SU-DHL-6 (cell line): Measurements from ENCODE around the gene SYT5.

Experiments
- H2AFZ ChIP-seq: fragments of 200-600 bp; sonication (generic); 2 replicates; pipeline ENCODE4 v1.6.1; 2014; ENCODE audit warnings: low read depth, mild to moderate bottlenecking, moderate library complexity, mixed read lengths, antibody characterized with exemption, low read length; ENCODE audit not compliant: severe bottlenecking
- H3F3A ChIP-seq: fragments of 200-600 bp; shearing (Covaris generic); 2 replicates; pipeline ENCODE4 v1.6.0; 2016; ENCODE audit warnings: antibody characterized with exemption, mild to moderate bottlenecking; ENCODE audit not compliant: insufficient read depth
- H3K27ac ChIP-seq: fragments of 200-600 bp; sonication (generic); 2 replicates; pipeline ENCODE4 v1.5.1; 2016; ENCODE audit warnings: low read depth, mild to moderate bottlenecking, low read length, moderate library complexity, mixed read lengths
- H3K27me3 ChIP-seq: fragments of 200-600 bp; sonication (generic), shearing (Covaris generic); 2 replicates; pipeline ENCODE4 v1.6.0; 2014; ENCODE audit warnings: mild to moderate bottlenecking, low read length
- H3K36me3 ChIP-seq: fragments of 200-600 bp; sonication (generic); 2 replicates; pipeline ENCODE4 v1.6.1; 2014; ENCODE audit warnings: mild to moderate bottlenecking, low read length, mixed read lengths
- H3K4me2 ChIP-seq: fragments of 300-600, 200-600 bp; shearing (Covaris generic), sonication (generic); 2 replicates; pipeline ENCODE4 v1.6.0; 2014; ENCODE audit warnings: low read length, low read depth, mild to moderate bottlenecking; ENCODE audit not compliant: poor library complexity, severe bottlenecking
- H3K4me3 ChIP-seq: fragments of 200-600 bp; sonication (generic); 2 replicates; pipeline ENCODE4 v1.5.1; 2014; ENCODE audit warnings: antibody characterized with exemption, low read length, mild to moderate bottlenecking, mixed read lengths; ENCODE audit not compliant: insufficient read depth, poor library complexity, severe bottlenecking
- H3K79me2 ChIP-seq: fragments of 200-600 bp; sonication (generic); 2 replicates; pipeline ENCODE4 v1.6.1; 2014; ENCODE audit warnings: mild to moderate bottlenecking, low read length, moderate library complexity; ENCODE audit not compliant: insufficient read depth
- H3K9ac ChIP-seq: fragments of 200-600 bp; sonication (generic); 2 replicates; pipeline ENCODE4 v1.7.0; 2014; ENCODE audit warnings: mild to moderate bottlenecking, low read length
- H3K9me2 ChIP-seq: fragments of 200-600 bp; sonication (generic); replicated peaks from 2 replicates; pipeline ENCODE4 v1.6.1; 2014; ENCODE audit warnings: low read length; ENCODE audit not compliant: insufficient read depth
- H3K9me3 ChIP-seq: fragments of 200-600 bp; sonication (generic); 2 replicates; pipeline ENCODE4 v1.6.1; 2014; ENCODE audit warnings: low read length, mixed read lengths; ENCODE audit not compliant: insufficient read depth
- H4K20me1 ChIP-seq: fragments of 200-600 bp; sonication (generic); 2 replicates; pipeline ENCODE4 v1.6.1; 2014; ENCODE audit warnings: low read depth, mild to moderate bottlenecking, antibody characterized with exemption, low read length, moderate library complexity, mixed read lengths
- CTCF ChIP-seq: fragments of 200-600 bp; sonication (generic); IDR thresholded peaks from one replicate; pipeline ENCODE4 v1.5.1; 2017; ENCODE audit warnings: antibody characterized with exemption, mild to moderate bottlenecking, low read length, moderate library complexity; ENCODE audit not compliant: insufficient read depth, poor library complexity, severe bottlenecking
- EZH2phosphoT487 ChIP-seq: fragments of 200-600 bp; sonication (generic), shearing (Covaris generic); conservative IDR thresholded peaks from 2 replicates; pipeline ENCODE4 v1.6.1; 2018; ENCODE audit warnings: mild to moderate bottlenecking, antibody characterized with exemption, low read length, moderate library complexity, mixed read lengths

Gene SYT5

GRCh38 chr19:55216461-55217198 is 36.5 kb upstream of the SYT5 start:
- no peak for TF ChIP-seq CTCF
- no peak for TF ChIP-seq EZH2phosphoT487
- Histone ChIP-seq H3K4me3 (no peak overlapping the region), H3K9me3 (peaks cover 5% of the 10 kb centered on the region; the same call in 1 of the 2 replicates), H3K27me3 (no peaks in the 10 kb centered on the region), H3K27ac (no peak overlapping the region), H4K20me1 (no peaks in the 10 kb centered on the region), H3K36me3 (no peaks in the 10 kb centered on the region), H3F3A (no peaks in the 10 kb centered on the region), H3K9ac (no peak overlapping the region), H3K4me2 (no peak overlapping the region), H3K79me2 (no peaks in the 10 kb centered on the region), H2AFZ (no peak overlapping the region), H3K9me2 (no peaks in the 10 kb centered on the region)

- no peaks in the 10 kb centered on the region for H4K20me1 ChIP-seq
- H3K9me2 ChIP-seq, result no peaks in the 10 kb centered on the region
- no peak overlapping the region for H3K27ac ChIP-seq
- no peaks in the 10 kb centered on the region for H3K36me3 ChIP-seq
- TF ChIP-seq EZH2phosphoT487, result no peak
- TF ChIP-seq CTCF, result no peak
- H3K27me3 ChIP-seq, result no peaks in the 10 kb centered on the region
- H3F3A ChIP-seq, result no peaks in the 10 kb centered on the region
- no peaks in the 10 kb centered on the region for H3K79me2 ChIP-seq
- H3K9me3 ChIP-seq, result peaks cover 5% of the 10 kb centered on the region; the same call in 1 of the 2 replicates
- H3K9ac ChIP-seq, result no peak overlapping the region
- no peak overlapping the region for H2AFZ ChIP-seq
- no peak overlapping the region for H3K4me2 ChIP-seq
- no peak overlapping the region for H3K4me3 ChIP-seq
These were observed 33.5 kb upstream of the SYT5 start for GRCh38 chr19:55213547-55213946.

GRCh38 chr19:55212447-55212846 is 32.4 kb upstream of the SYT5 start:
- H3K36me3 ChIP-seq, result no peaks in the 10 kb centered on the region
- H3K27me3 ChIP-seq, result no peaks in the 10 kb centered on the region
- H3K4me2 ChIP-seq, result no peak overlapping the region
- no peak for TF ChIP-seq EZH2phosphoT487
- TF ChIP-seq CTCF, result peak; percentile 61
- H3K79me2 ChIP-seq, result no peaks in the 10 kb centered on the region
- H3K27ac ChIP-seq, result no peak overlapping the region
- H3K9ac ChIP-seq, result no peak overlapping the region
- H4K20me1 ChIP-seq, result no peaks in the 10 kb centered on the region
- H3K4me3 ChIP-seq, result no peak overlapping the region
- H3F3A ChIP-seq, result no peaks in the 10 kb centered on the region
- no peak overlapping the region for H2AFZ ChIP-seq
- H3K9me2 ChIP-seq, result no peaks in the 10 kb centered on the region
- H3K9me3 ChIP-seq, result peaks cover 5% of the 10 kb centered on the region; the same call in 1 of the 2 replicates
